ENCODE measurements around the gene MLLT6. TPM values are rescaled to one million over a fixed set of nuclear protein-coding genes. Genes with fewer than 3 reads are reported as not detected.

The MLLT6 gene
- total and polyA plus RNA-seq, 2 of the 13 experiments (the other 11 are each of a cell fraction or from before 2014, with no cell fraction given) = 50.7 to 69.5 TPM

GRCh38 chr17:38667099-38667786 lies 37.8 kb upstream of the MLLT6 start (continued):
- TF ChIP-seq HNF4G (IDR thresholded peaks at IDR 0.05; ENCODE audit: borderline replicate concordance, low read depth, low read length) (peak; percentile 97), HNF4G (CRISPR knock-in tag; IDR thresholded peaks at IDR 0.05; ENCODE audit: borderline replicate concordance, low read depth) (peak; percentile 34; the same call in 1 of the 2 replicates), POLR2AphosphoS2 (IDR thresholded peaks at IDR 0.05; ENCODE audit: low read depth, low read length) (no peak), FUBP1 (CRISPR knock-in tag; IDR thresholded peaks at IDR 0.05; ENCODE audit: borderline replicate concordance) (no peak), SRSF4 (IDR thresholded peaks at IDR 0.05; ENCODE audit: low read depth, low read length, poor library complexity, severe bottlenecking) (no peak), ZBTB44 (CRISPR knock-in tag; IDR thresholded peaks at IDR 0.05) (no peak), IRX3 (CRISPR knock-in tag; IDR thresholded peaks at IDR 0.05; ENCODE audit: borderline replicate concordance, low read depth) (no peak), ZNF232 (CRISPR knock-in tag; IDR thresholded peaks at IDR 0.05; ENCODE audit: borderline replicate concordance) (no peak), SMYD3 (CRISPR knock-in tag; IDR thresholded peaks at IDR 0.05) (0 out of 2 replicates have a peak, but pooled peaks have one; percentile 56), ZNF792 (CRISPR knock-in tag; IDR thresholded peaks at IDR 0.05) (0 out of 2 replicates have a peak, but pooled peaks have one; percentile 62), ZNF354B (CRISPR knock-in tag; IDR thresholded peaks at IDR 0.05) (no peak), YY1 (IDR thresholded peaks at IDR 0.05; ENCODE audit: insufficient read depth, insufficient replicate concordance, low read depth, low read length) (peak; percentile 37), CREB1 (IDR thresholded peaks at IDR 0.05) (no peak), CREB1 (CRISPR knock-in tag; IDR thresholded peaks at IDR 0.05) (no peak), RORA (CRISPR knock-in tag; IDR thresholded peaks at IDR 0.05) (no peak), RNF2 (conservative IDR thresholded peaks at IDR 0.05; ENCODE audit: low read depth) (no peak; the same call in 1 of the 2 replicates), THAP7 (CRISPR knock-in tag; IDR thresholded peaks at IDR 0.05) (no peak), SRSF9 (IDR thresholded peaks at IDR 0.05; ENCODE audit: borderline replicate concordance, insufficient read depth, low read depth, low read length, poor library complexity, severe bottlenecking) (no peak), ZNF101 (CRISPR knock-in tag; IDR thresholded peaks at IDR 0.05; ENCODE audit: borderline replicate concordance, low read depth) (no peak), GPN1 (CRISPR knock-in tag; IDR thresholded peaks at IDR 0.05; ENCODE audit: borderline replicate concordance) (no peak), NR1H2 (CRISPR knock-in tag; IDR thresholded peaks at IDR 0.05; ENCODE audit: borderline replicate concordance, low read depth) (no peak), THAP8 (CRISPR knock-in tag; IDR thresholded peaks at IDR 0.05; ENCODE audit: borderline replicate concordance) (no peak), FOXC1 (CRISPR knock-in tag; IDR thresholded peaks at IDR 0.05; ENCODE audit: borderline replicate concordance) (0 out of 2 replicates have a peak, but pooled peaks have one; percentile 24), SAFB2 (CRISPR knock-in tag; IDR thresholded peaks at IDR 0.05; ENCODE audit: borderline replicate concordance, low read depth) (no peak)

Data from HepG2 (cell line).